Fibroblast of lung (primary cell): ENCODE data around the gene MYO7A. TPM values are rescaled to one million over a fixed set of nuclear protein-coding genes. Genes with fewer than 3 reads are reported as not detected.

Experiments used
- DNase-seq, 2 donors: peaks; one replicate each; pipeline versions ENCODE4 v3.0.0 to v3.0.0-alpha.2; 2010; ENCODE audit warnings: low read depth in 2 of 2
- H2AFZ ChIP-seq: 2 replicates; pipeline ENCODE4 v1.5.1; 2012; ENCODE audit warnings: low read length, control low read depth, inconsistent platforms
- H3K27ac ChIP-seq: 2 replicates; pipeline ENCODE4 v1.5.1; 2011; ENCODE audit warnings: low read length, control low read depth; ENCODE audit not compliant: insufficient read depth
- H3K27me3 ChIP-seq: 2 replicates; pipeline ENCODE4 v1.5.1; 2011; ENCODE audit warnings: mild to moderate bottlenecking, low read length; ENCODE audit not compliant: control insufficient read depth, insufficient read depth
- H3K36me3 ChIP-seq: 2 replicates; pipeline ENCODE4 v1.5.1; 2011; ENCODE audit warnings: low read length; ENCODE audit not compliant: control insufficient read depth, insufficient read depth
- H3K4me1 ChIP-seq: 2 replicates; pipeline ENCODE4 v1.5.1; 2011; ENCODE audit warnings: low read length; ENCODE audit not compliant: control insufficient read depth, insufficient read depth; ENCODE audit errors: extremely low read depth
- H3K4me2 ChIP-seq: 2 replicates; pipeline ENCODE4 v1.5.1; 2011; ENCODE audit warnings: low read length, control low read depth; ENCODE audit not compliant: insufficient read depth; ENCODE audit errors: extremely low read depth
- H3K4me3 ChIP-seq, 4 experiments: fragments of 200-600 bp in 1 of 4; sonication (generic) in 1 of 4; replicated peaks in 1 of 4; 2 replicates each; pipeline ENCODE4 v1.5.1; 2011 to 2016; ENCODE audit warnings: low read length in 4 of 4, low read depth in 3 of 4, mild to moderate bottlenecking in 3 of 4, control low read depth in 2 of 4, inconsistent platforms in 1 of 4, mixed read lengths in 1 of 4; ENCODE audit not compliant: insufficient read depth in 1 of 4; ENCODE audit errors: control extremely low read depth in 1 of 4
- H3K79me2 ChIP-seq: 2 replicates; pipeline ENCODE4 v1.5.1; 2012; ENCODE audit warnings: mild to moderate bottlenecking, low read length, inconsistent platforms; ENCODE audit not compliant: control insufficient read depth, insufficient read depth
- H3K9ac ChIP-seq: 2 replicates; pipeline ENCODE4 v1.5.1; 2011; ENCODE audit warnings: mild to moderate bottlenecking, low read length, control low read depth; ENCODE audit not compliant: insufficient read depth
- H3K9me3 ChIP-seq: 2 replicates; pipeline ENCODE4 v1.5.1; 2012; ENCODE audit warnings: low read depth, low read length; ENCODE audit not compliant: control insufficient read depth, insufficient read depth
- H4K20me1 ChIP-seq: 2 replicates; pipeline ENCODE4 v1.5.1; 2011; ENCODE audit warnings: low read length; ENCODE audit not compliant: control insufficient read depth, insufficient read depth; ENCODE audit errors: extremely low read depth
- EZH2 ChIP-seq: IDR thresholded peaks from 2 replicates; pipeline ENCODE4 v1.5.1; 2012; ENCODE audit warnings: low read length, control low read depth, mild to moderate bottlenecking; ENCODE audit errors: missing control alignments
- polyA plus RNA-seq, 2 donors: library from polyadenylated mRNA; depleted of rRNA in 1 of 2; stranded (reverse) in 1 of 2; unstranded in 1 of 2; fragments of >200 nt; gene quantifications; 2 replicates each; pipeline ENCODE4 v1.2.1, GENCODE V29; 2011 to 2012; ENCODE audit warnings: missing spikeins in 1 of 2
- total RNA-seq: library from RNA; depleted of rRNA; stranded (reverse); fragments of >200 nt; gene quantifications from 2 replicates; pipeline ENCODE4 v1.2.1, GENCODE V29; 2014
- TF ChIP-seq, protein P1 (sequence below), 2 donors: IDR thresholded peaks in 1 of 2; conservative IDR thresholded peaks in 1 of 2; 1 replicate in 1 of 2; 2 replicates in 1 of 2; pipeline ENCODE4 v1.5.1; 2011 to 2012; ENCODE audit warnings: low read length in 2 of 2, control low read depth in 1 of 2, inconsistent platforms in 1 of 2, low read depth in 1 of 2, mild to moderate bottlenecking in 1 of 2

The MYO7A gene
- total and polyA plus RNA-seq, 2 donors (not counting 1 experiment from before 2014, with no cell fraction given), result 0.01 to 0.33 TPM

DNA sequence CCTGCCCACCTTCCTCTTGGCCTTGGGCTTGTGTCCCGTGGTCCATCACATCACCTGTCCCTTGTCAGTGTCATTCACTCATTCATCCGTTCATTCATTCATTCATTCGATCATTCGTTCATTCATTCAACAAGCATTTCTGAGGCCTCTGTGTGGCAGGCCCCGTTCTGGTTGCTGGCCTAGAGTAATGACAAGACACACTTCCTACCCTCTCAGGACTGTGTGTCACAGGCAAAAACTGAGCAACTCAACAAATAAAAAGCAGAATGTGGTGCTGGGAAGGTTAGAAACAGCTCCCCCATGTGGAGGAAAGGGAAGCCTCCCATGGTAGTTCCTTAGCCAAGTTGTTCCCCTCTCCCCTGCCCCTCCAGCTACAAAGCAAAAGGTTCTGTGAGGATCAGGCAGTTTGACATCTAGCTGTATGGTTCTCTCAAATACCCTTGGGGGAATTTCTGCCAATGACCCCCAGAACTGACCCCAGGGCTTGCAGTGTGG, 27.0 kb upstream of the MYO7A start:
- H3K9ac ChIP-seq, result no peak overlapping the region
- H3K4me3 ChIP-seq, result no peak overlapping the region
- H2AFZ ChIP-seq, result no peak overlapping the region
- no peaks in the 10 kb centered on the region for H3K36me3 ChIP-seq
- H3K27me3 ChIP-seq, result no peaks in the 10 kb centered on the region
- no peaks in the 10 kb centered on the region for H3K79me2 ChIP-seq
- no peak for TF ChIP-seq EZH2
- TF ChIP-seq, protein P1, sequence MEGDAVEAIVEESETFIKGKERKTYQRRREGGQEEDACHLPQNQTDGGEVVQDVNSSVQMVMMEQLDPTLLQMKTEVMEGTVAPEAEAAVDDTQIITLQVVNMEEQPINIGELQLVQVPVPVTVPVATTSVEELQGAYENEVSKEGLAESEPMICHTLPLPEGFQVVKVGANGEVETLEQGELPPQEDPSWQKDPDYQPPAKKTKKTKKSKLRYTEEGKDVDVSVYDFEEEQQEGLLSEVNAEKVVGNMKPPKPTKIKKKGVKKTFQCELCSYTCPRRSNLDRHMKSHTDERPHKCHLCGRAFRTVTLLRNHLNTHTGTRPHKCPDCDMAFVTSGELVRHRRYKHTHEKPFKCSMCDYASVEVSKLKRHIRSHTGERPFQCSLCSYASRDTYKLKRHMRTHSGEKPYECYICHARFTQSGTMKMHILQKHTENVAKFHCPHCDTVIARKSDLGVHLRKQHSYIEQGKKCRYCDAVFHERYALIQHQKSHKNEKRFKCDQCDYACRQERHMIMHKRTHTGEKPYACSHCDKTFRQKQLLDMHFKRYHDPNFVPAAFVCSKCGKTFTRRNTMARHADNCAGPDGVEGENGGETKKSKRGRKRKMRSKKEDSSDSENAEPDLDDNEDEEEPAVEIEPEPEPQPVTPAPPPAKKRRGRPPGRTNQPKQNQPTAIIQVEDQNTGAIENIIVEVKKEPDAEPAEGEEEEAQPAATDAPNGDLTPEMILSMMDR (conservative IDR thresholded peaks at IDR 0.05 in 1 of 2, IDR thresholded peaks at IDR 0.05 in 1 of 2; ENCODE audit: low read depth in 1 of 2, low read length in 2 of 2), result peak; percentile 50 to 59
- no peak for DNase-seq
- no peaks in the 10 kb centered on the region for H3K4me1 ChIP-seq
- no peaks in the 10 kb centered on the region for H4K20me1 ChIP-seq
- no peaks in the 10 kb centered on the region for H3K9me3 ChIP-seq
- H3K4me2 ChIP-seq, result no peak overlapping the region
- H3K27ac ChIP-seq, result no peak overlapping the region

DNA sequence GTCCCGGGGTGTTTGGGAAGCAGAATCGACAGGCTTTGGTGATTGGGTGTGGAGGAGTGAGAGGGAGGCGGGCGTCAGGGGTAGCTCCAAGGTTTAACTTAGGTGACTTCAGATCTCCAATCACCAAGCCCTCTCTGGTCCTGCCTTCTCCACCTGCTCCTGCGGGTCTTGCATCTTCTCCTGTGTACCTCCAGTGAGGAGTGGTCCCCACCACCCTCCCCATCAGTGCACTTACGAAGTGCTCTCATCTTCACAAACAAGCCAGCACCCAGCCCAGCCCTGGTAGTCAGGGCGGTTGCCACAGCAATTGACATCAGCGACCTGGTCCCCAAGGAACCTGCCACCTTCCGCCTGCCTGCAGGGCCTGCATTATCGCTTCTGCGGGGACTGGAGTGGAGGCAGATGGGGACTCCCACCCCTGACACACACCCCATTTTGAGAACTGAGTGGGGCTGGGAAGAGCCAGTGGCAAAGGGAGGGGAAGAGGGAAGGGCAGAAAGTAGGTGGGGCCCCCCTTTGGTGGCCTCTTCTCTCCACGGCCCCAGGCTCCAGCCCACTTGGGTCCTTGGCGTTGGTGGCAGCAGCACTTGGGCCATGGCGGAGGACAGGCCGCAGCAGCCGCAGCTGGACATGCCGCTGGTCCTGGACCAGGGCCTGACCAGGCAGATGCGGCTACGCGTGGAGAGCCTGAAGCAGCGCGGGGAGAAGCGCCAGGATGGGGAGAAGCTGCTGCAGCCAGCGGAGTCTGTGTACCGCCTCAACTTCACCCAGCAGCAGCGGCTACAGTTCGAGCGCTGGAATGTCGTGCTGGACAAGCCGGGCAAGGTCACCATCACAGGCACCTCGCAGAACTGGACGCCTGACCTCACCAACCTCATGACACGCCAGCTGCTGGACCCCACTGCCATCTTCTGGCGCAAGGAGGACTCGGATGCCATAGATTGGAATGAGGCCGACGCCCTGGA, 25.5 kb upstream of the MYO7A start, which contains the start of gene OMP:
TSS of gene OMP (plus strand) at position 595 of the 965 bp plus-strand sequence. CDS start at position 595, 0 bp downstream.
- DNase-seq, result no peak
- TF ChIP-seq EZH2, result no peak
- TF ChIP-seq, protein P1 (conservative IDR thresholded peaks at IDR 0.05 in 1 of 2, IDR thresholded peaks at IDR 0.05 in 1 of 2; ENCODE audit: low read depth in 1 of 2, low read length in 2 of 2), result no peak

DNA sequence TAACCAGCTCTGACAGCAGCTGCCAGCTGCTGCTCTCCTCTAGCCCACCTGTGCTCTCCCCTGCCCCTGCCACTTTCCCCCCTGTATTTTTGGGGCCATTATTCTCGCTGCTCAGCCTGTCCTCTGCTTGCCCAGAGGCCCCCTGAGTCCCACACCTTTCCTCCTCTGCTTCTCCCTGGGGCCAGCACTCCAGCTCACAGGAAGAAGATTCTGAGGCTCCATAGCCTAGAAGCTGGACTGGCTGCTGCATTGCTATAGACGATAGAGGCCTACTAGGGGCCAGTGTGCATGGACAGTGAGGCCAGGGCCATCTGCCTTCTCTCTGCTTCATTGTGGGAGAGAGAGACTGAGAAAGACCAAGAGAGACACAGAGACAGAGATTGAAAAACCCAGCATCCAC, 24.7 kb upstream of the MYO7A start:
- no peak for DNase-seq
- Histone ChIP-seq H3K9ac (no peak overlapping the region), H3K27ac (no peak overlapping the region), H3K9me3 (no peaks in the 10 kb centered on the region), H2AFZ (no peak overlapping the region), H3K4me1 (peaks cover 13% of the 10 kb centered on the region), H3K79me2 (no peaks in the 10 kb centered on the region), H3K36me3 (no peaks in the 10 kb centered on the region), H4K20me1 (no peaks in the 10 kb centered on the region), H3K4me3 (no peak overlapping the region), H3K4me2 (no peak overlapping the region), H3K27me3 (no peaks in the 10 kb centered on the region)
- TF ChIP-seq, protein P1 (conservative IDR thresholded peaks at IDR 0.05 in 1 of 2, IDR thresholded peaks at IDR 0.05 in 1 of 2; ENCODE audit: low read depth in 1 of 2, low read length in 2 of 2), result no peak
- TF ChIP-seq EZH2, result no peak

More for the DNA sequence above, 25.5 kb upstream of the MYO7A start, which contains the start of gene OMP:
- Histone ChIP-seq H4K20me1 (no peaks in the 10 kb centered on the region), H2AFZ (no peak within 1 kb of the TSS), H3K36me3 (no peaks in the 10 kb centered on the region), H3K9ac (no peak within 1 kb of the TSS), H3K4me1 (peaks cover 6% of the 10 kb centered on the region), H3K4me2 (no peak within 1 kb of the TSS), H3K27me3 (no peaks in the 10 kb centered on the region), H3K9me3 (no peaks in the 10 kb centered on the region), H3K4me3 (no peak within 1 kb of the TSS), H3K27ac (no peak within 1 kb of the TSS), H3K79me2 (no peaks in the 10 kb centered on the region)
